ENCODE measurements around the gene ACLY. TPM values are rescaled to one million over a fixed set of nuclear protein-coding genes. Genes with fewer than 3 reads are reported as not detected.

The ACLY gene
- total RNA-seq, 6 experiments from 2014 or later: 16.6 to 95.9 (median 33.6) TPM

GRCh38 chr17:41930009-41930832 is 11.5 kb upstream of the ACLY start, which contains the start of gene ODAD4:
Gene ODAD4, plus strand, starts transcription at chr17:41930617. Its CDS starts 107 bp downstream, at chr17:41930724.
- Histone ChIP-seq H3K36me3 (no peaks in the 10 kb centered on the region), H3K4me3 (peak within 1 kb of the TSS; percentile 30 to 64 (median 49))
- under 1% methylated on average over 40 of the region's 43 CpGs for WGBS (ENCODE audit: insufficient coverage, low coverage, low lambda C conversion rate, missing lambda C conversion rate)

GRCh38 chr17:41928693-41929251 is 10.0 kb upstream of the ACLY start:
- no peak for ATAC-seq
- 79% methylated on average over 6 of the region's 6 CpGs for WGBS (ENCODE audit: insufficient coverage, low coverage, low lambda C conversion rate, missing lambda C conversion rate)
- Histone ChIP-seq H3K4me3 (no peak overlapping the region), H3K4me1 (peaks cover 0 to 9% (median 0%) of the 10 kb centered on the region in 4 donors), H3K36me3 (no peaks in the 10 kb centered on the region), H3K27me3 (no peaks in the 10 kb centered on the region), H3K9me3 (no peaks in the 10 kb centered on the region), H3K27ac (no peak overlapping the region)
- TF ChIP-seq CTCF (IDR thresholded peaks at IDR 0.05) (no peak), POLR2A (IDR thresholded peaks at IDR 0.05) (no peak)
- DNase-seq: no peak
- intact Hi-C loops (cut with DNase I): no loop called here

More at GRCh38 chr17:41930009-41930832, 11.5 kb upstream of the ACLY start, which contains the start of gene ODAD4:
- no peaks in the 10 kb centered on the region for H3K9me3 ChIP-seq
- TF ChIP-seq CTCF (IDR thresholded peaks at IDR 0.05) (peak; percentile 35 to 58 (median 39)), POLR2A (IDR thresholded peaks at IDR 0.05) (peak; percentile 80)
- H3K4me1 ChIP-seq: peaks cover 0 to 9% (median 0%) of the 10 kb centered on the region in 4 donors
- H3K27me3 ChIP-seq: no peaks in the 10 kb centered on the region
- peak within 1 kb of the TSS; percentile 77 to 93 (median 81) for H3K27ac ChIP-seq
- DNase-seq (peak; percentile 97 to 98 (median 97)), ATAC-seq (peak; percentile 97 to 99 (median 97))
- intact Hi-C loops (cut with DNase I): no loop called here

- intact Hi-C loops (cut with DNase I): no loop called here
- WGBS (ENCODE audit: insufficient coverage, low coverage, low lambda C conversion rate, missing lambda C conversion rate): 38% methylated on average over 7 of the region's 7 CpGs
- Histone ChIP-seq H3K4me1 (peaks cover 0 to 9% (median 0%) of the 10 kb centered on the region in 4 donors), H3K4me3 (no peak overlapping the region), H3K27me3 (no peaks in the 10 kb centered on the region), H3K36me3 (no peaks in the 10 kb centered on the region), H3K27ac (no peak overlapping the region), H3K9me3 (no peaks in the 10 kb centered on the region)
- TF ChIP-seq POLR2A (IDR thresholded peaks at IDR 0.05): no peak
- no peak for TF ChIP-seq CTCF (IDR thresholded peaks at IDR 0.05)
- DNase-seq (no peak), ATAC-seq (no peak)
These were observed 7.3 kb upstream of the ACLY start for GRCh38 chr17:41925991-41926590.

- no peak for TF ChIP-seq CTCF (IDR thresholded peaks at IDR 0.05)
- intact Hi-C loops (cut with DNase I): no loop called here
- 100% methylated on average over 4 of the region's 5 CpGs for WGBS (ENCODE audit: insufficient coverage, low coverage, low lambda C conversion rate, missing lambda C conversion rate)
- Histone ChIP-seq H3K36me3 (no peaks in the 10 kb centered on the region), H3K27ac (peak overlapping the region in 2 of 3 donors; percentile 67 to 78), H3K4me1 (peaks cover 0 to 25% (median 9%) of the 10 kb centered on the region in 4 donors), H3K9me3 (no peaks in the 10 kb centered on the region), H3K4me3 (no peak overlapping the region), H3K27me3 (no peaks in the 10 kb centered on the region)
- no peak for ATAC-seq
- DNase-seq: no peak
These were observed 1.8 kb upstream of the ACLY start for GRCh38 chr17:41920580-41920955.
